Panc1 (cell line): ENCODE data around the gene ACTG1. TPM values are rescaled to one million over a fixed set of nuclear protein-coding genes. Genes with fewer than 3 reads are reported as not detected.

Experiments
- ATAC-seq: fragments of 200-7000 bp; cut with Tn5 transposase; 2 replicates; pipeline ENCODE4 v1.9.1; 2020; ENCODE audit warnings: mild to moderate bottlenecking, moderate library complexity
- BruUV-seq: library from RNA; stranded (reverse); fragments of 400-500 nt; replicated peaks from 2 replicates; lab custom pipeline; 2021; lab: Mats Ljungman, UMichigan
- CTCF ChIA-PET: fragments of 300-600 bp; sonication (Branson Sonifier 250); formaldehyde crosslinking; loops from one replicate; lab custom pipeline; 2022; ENCODE audit warnings: antibody characterized with exemption; lab: Charles Lee
- POLR2A ChIA-PET: fragments of 300-600 bp; sonication (Branson Sonifier 250); formaldehyde crosslinking; loops from one replicate; lab custom pipeline; 2022; ENCODE audit warnings: antibody characterized with exemption; lab: Charles Lee
- DNase-seq: peaks from one replicate; pipeline ENCODE4 v3.0.0-alpha.2; 2010; ENCODE audit warnings: low read depth, low spot score
- H3K27ac ChIP-seq: 2 replicates; pipeline ENCODE4 v1.5.1; 2011; ENCODE audit warnings: mild to moderate bottlenecking, low read length, inconsistent platforms
- H3K27me3 ChIP-seq: fragments of 200-500 bp; sonication (Bioruptor generic); 2 replicates; pipeline ENCODE4 v1.6.0; 2014; ENCODE audit warnings: low read length, inconsistent platforms; ENCODE audit not compliant: control insufficient read depth, insufficient read depth
- H3K36me3 ChIP-seq: fragments of 200-500 bp; sonication (Bioruptor generic); 2 replicates; pipeline ENCODE4 v1.5.1; 2014; ENCODE audit warnings: inconsistent platforms, mild to moderate bottlenecking, low read length, moderate library complexity; ENCODE audit not compliant: control insufficient read depth, insufficient read depth
- H3K4me1 ChIP-seq: 2 replicates; pipeline ENCODE4 v1.5.1; 2011; ENCODE audit warnings: inconsistent platforms, mild to moderate bottlenecking, low read length, moderate library complexity; ENCODE audit not compliant: control insufficient read depth, insufficient read depth
- H3K4me3 ChIP-seq, 2 experiments: 2 replicates each; pipeline ENCODE4 v1.5.1; 2011 to 2012; ENCODE audit warnings: low read depth in 2 of 2, low read length in 2 of 2, mild to moderate bottlenecking in 2 of 2, inconsistent platforms in 1 of 2, moderate library complexity in 1 of 2
- H3K9me3 ChIP-seq: fragments of 200-500 bp; sonication (Bioruptor generic); 2 replicates; pipeline ENCODE4 v1.5.1; 2014; ENCODE audit warnings: low read depth, mild to moderate bottlenecking, inconsistent platforms, low read length, moderate library complexity; ENCODE audit not compliant: control insufficient read depth, insufficient read depth
- POLR2AphosphoS5 ChIP-seq: IDR thresholded peaks from 2 replicates; pipeline ENCODE4 v1.6.1; 2012; ENCODE audit warnings: mild to moderate bottlenecking, low read depth, low read length, moderate library complexity
- REST ChIP-seq, 2 experiments: IDR thresholded peaks; 2 replicates each; pipeline ENCODE4 v1.6.1; 2011 to 2012; ENCODE audit warnings: low read depth in 2 of 2, control low read depth in 1 of 2, low read length in 1 of 2, mild to moderate bottlenecking in 1 of 2, moderate library complexity in 1 of 2; ENCODE audit not compliant: insufficient read depth in 1 of 2
- SIN3A ChIP-seq: IDR thresholded peaks from 2 replicates; pipeline ENCODE4 v1.6.1; 2012; ENCODE audit warnings: low read depth, mild to moderate bottlenecking, low read length, moderate library complexity, borderline replicate concordance; ENCODE audit not compliant: insufficient read depth
- TCF7L2 ChIP-seq: IDR thresholded peaks from 2 replicates; pipeline ENCODE4 v1.6.1; 2011; ENCODE audit warnings: mild to moderate bottlenecking, low read depth, low read length, inconsistent platforms
- in situ Hi-C: cut with HindIII; loops from 2 replicates; pipeline ENCODE4 v1.10.0; 2016; ENCODE audit warnings: low sequenced_read_pairs, low pct_unique_long_range_greater_than_20kb
- intact Hi-C: fragments of 100-400 bp; cut with micrococcal nuclease; formaldehyde crosslinking; loops from one replicate; pipeline ENCODE4 v1.10.0; 2022; ENCODE audit not compliant: unreplicated experiment
- total RNA-seq: library from RNA; stranded (reverse); gene quantifications from one replicate; pipeline ENCODE4 v1.2.1, GENCODE V29; 2021; ENCODE audit not compliant: unreplicated experiment
- TF ChIP-seq, protein P1 (sequence below): fragments of 450-650 bp; IDR thresholded peaks from 2 replicates; pipeline ENCODE4 v1.5.1; 2017; ENCODE audit warnings: mild to moderate bottlenecking

The ACTG1 gene
- total RNA-seq, 1 experiment from 2014 or later = 4,502 TPM

DNA sequence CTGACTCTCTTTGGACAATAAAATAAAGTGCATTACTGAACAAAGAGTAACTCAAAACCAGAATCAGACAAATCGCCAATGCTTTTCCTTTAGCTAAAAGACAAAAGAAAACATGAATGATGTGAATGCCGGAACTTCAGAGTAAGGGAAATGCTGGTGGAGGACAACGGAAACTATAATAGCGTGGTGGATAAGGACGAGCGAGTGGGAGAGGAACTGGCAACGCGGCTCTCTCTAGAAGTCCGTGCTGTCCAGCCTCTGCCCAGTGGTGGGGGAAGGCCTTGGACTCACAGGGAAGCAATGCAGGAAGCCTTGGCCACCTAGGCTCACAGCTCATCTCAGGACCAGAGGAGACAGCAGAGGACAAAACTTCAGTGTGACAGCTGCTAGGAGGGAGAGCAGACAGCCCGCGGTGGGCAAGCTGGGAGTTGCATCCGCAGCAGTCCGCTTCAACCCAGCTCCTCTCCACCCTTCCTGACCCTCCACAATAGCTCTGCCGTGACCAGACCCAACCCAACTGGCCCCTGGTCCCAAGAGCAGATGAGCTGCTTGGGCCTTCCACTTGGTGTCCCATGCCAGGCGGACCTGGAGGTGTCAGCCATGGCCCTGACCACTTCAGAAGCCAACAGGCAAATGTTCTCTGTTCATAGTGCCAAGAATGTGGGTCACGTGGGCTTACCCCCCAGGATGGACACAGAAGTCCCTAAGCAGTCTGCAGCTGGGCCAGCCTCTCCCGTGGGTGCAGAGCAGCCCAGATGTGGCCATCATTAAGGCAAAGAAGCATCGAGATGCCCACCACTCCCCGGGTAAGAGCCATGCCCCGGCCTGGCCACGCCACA is 44.9 kb upstream of the ACTG1 start:
- DNase-seq (no peak), ATAC-seq (no peak)
- intact Hi-C loops = loop anchor here (5.0 kb wide), 1 partner anchor 45 kb away; no protein-coding TSS in a partner anchor
- Histone ChIP-seq H3K4me1 (peaks cover 86% of the 10 kb centered on the region), H3K36me3 (peaks cover 2% of the 10 kb centered on the region; the same call in 1 of the 2 replicates), H3K9me3 (no peaks in the 10 kb centered on the region), H3K4me3 (no peak overlapping the region), H3K27me3 (no peaks in the 10 kb centered on the region), H3K27ac (peak overlapping the region; percentile 100)
- CTCF ChIA-PET = interaction anchor here (0.6 kb wide), 1 partner anchor 68 kb away, joined by 9 read pairs; no protein-coding TSS in a partner anchor
- TF ChIP-seq POLR2AphosphoS5 (peak; percentile 6), SIN3A (no peak)
- BruUV-seq = no TSS peak
- in situ Hi-C loops = no loop called here
- POLR2A ChIA-PET = interaction anchor here (0.6 kb wide), 2 partner anchors 9 to 22 kb away, joined by 4 to 8 read pairs; no protein-coding TSS in a partner anchor

- in situ Hi-C loops (no loop called here), intact Hi-C loops (loop anchor here (5.0 kb wide), 1 partner anchor 45 kb away; no protein-coding TSS in a partner anchor)
- POLR2A ChIA-PET = interaction anchor here (0.6 kb wide), 2 partner anchors 8 to 23 kb away, joined by 4 to 8 read pairs; no protein-coding TSS in a partner anchor
- DNase-seq (no peak), ATAC-seq (no peak)
- CTCF ChIA-PET = no interaction called here
- Histone ChIP-seq H3K27me3 (no peaks in the 10 kb centered on the region), H3K27ac (peak overlapping the region; percentile 100), H3K9me3 (no peaks in the 10 kb centered on the region), H3K36me3 (peaks cover 3% of the 10 kb centered on the region; the same call in 1 of the 2 replicates), H3K4me1 (peaks cover 82% of the 10 kb centered on the region), H3K4me3 (no peak overlapping the region)
- TF ChIP-seq, protein P1, sequence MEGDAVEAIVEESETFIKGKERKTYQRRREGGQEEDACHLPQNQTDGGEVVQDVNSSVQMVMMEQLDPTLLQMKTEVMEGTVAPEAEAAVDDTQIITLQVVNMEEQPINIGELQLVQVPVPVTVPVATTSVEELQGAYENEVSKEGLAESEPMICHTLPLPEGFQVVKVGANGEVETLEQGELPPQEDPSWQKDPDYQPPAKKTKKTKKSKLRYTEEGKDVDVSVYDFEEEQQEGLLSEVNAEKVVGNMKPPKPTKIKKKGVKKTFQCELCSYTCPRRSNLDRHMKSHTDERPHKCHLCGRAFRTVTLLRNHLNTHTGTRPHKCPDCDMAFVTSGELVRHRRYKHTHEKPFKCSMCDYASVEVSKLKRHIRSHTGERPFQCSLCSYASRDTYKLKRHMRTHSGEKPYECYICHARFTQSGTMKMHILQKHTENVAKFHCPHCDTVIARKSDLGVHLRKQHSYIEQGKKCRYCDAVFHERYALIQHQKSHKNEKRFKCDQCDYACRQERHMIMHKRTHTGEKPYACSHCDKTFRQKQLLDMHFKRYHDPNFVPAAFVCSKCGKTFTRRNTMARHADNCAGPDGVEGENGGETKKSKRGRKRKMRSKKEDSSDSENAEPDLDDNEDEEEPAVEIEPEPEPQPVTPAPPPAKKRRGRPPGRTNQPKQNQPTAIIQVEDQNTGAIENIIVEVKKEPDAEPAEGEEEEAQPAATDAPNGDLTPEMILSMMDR = no peak
- TF ChIP-seq REST (IDR thresholded peaks at IDR 0.05; ENCODE audit: insufficient read depth in 1 of 2, low read depth in 2 of 2, low read length in 1 of 2) (0 out of 4 replicates have a peak, but pooled peaks of 1 of the 2 experiments have one; percentile 45), TCF7L2 (no peak), POLR2AphosphoS5 (no peak), SIN3A (0 out of 2 replicates have a peak, but pooled peaks have one; percentile 38)
- no TSS peak for BruUV-seq
Measured at GRCh38 chr17:81556863-81557262, 44.3 kb upstream of the ACTG1 start.
